Left lung (tissue), 10 donors: ENCODE measurements around the gene ARHGAP18. TPM values are rescaled to one million over a fixed set of nuclear protein-coding genes. Genes with fewer than 3 reads are reported as not detected.

Source experiments
- ATAC-seq: fragments of 200-7000 bp; cut with Tn5 transposase; one replicate; pipeline ENCODE4 v1.9.1; 2020; ENCODE audit warnings: moderate library complexity
- DNase-seq, 4 donors: peaks; one replicate each; pipeline ENCODE4 v3.0.0-alpha.2; 2013 to 2020
- H3K27ac ChIP-seq, 2 donors: fragments of 200-600 bp; sonication (generic) in 1 of 2; one replicate each; pipeline versions ENCODE4 v1.5.0 to v1.8.0; 2020 to 2021
- H3K27me3 ChIP-seq, 2 donors: fragments of 200-600 bp; sonication (generic) in 1 of 2; one replicate each; pipeline versions ENCODE4 v1.5.0 to v1.8.0; 2020 to 2021
- H3K36me3 ChIP-seq, 2 donors: fragments of 200-600 bp; sonication (generic) in 1 of 2; one replicate each; pipeline versions ENCODE4 v1.5.0 to v1.8.0; 2020 to 2021
- H3K4me1 ChIP-seq, 2 donors: fragments of 200-600 bp; one replicate each; pipeline ENCODE4 v1.8.0; 2021
- H3K4me3 ChIP-seq, 2 donors: fragments of 200-600 bp; sonication (generic) in 1 of 2; one replicate each; pipeline versions ENCODE4 v1.5.0 to v1.8.0; 2020 to 2021; ENCODE audit warnings: mild to moderate bottlenecking in 1 of 2
- H3K9me3 ChIP-seq, 2 donors: fragments of 200-600 bp; sonication (generic) in 1 of 2; one replicate each; pipeline versions ENCODE4 v1.5.0 to v1.8.0; 2020 to 2021
- CTCF ChIP-seq, 2 donors: fragments of 200-600 bp; sonication (generic) in 1 of 2; IDR thresholded peaks; one replicate each; pipeline versions ENCODE4 v1.5.0 to v1.8.0; 2021; ENCODE audit warnings: antibody characterized with exemption in 2 of 2
- intact Hi-C, 2 donors: fragments of 100-400 bp; cut with DNase I; formaldehyde crosslinking; loops; one replicate each; pipeline versions ENCODE4 v1.11.2 to v1.14.2; 2022
- polyA plus RNA-seq, 6 donors: library from polyadenylated mRNA; unstranded; fragments of 120-200 nt; gene quantifications; one replicate each; pipeline ENCODE4 v1.2.1, GENCODE V29; 2013; ENCODE audit not compliant: insufficient read length in 6 of 6
- total RNA-seq, 2 donors: library from RNA; stranded (reverse); fragmentation: NEBNext Ultra II Directional; extraction: Animal tissue kit (Norgen Biotek cat#: 25700); gene quantifications; one replicate each; pipeline ENCODE4 v1.2.1, GENCODE V29; 2021
- donor health status: DM: no; HTN: yes; CAD: no.
- donor health status: DM: no; HTN: no; CAD: no.

The ARHGAP18 gene
- total and polyA plus RNA-seq, 8 donors, result 46.0 to 76.4 (median 67.9) TPM

- peak; percentile 71 to 75 for TF ChIP-seq CTCF (IDR thresholded peaks at IDR 0.05)
- H3K36me3 ChIP-seq, result no peaks in the 10 kb centered on the region
- H3K4me3 ChIP-seq, result no peak overlapping the region
- peak in 2 of 4 donors; percentile 65 to 72 for DNase-seq
- ATAC-seq, result peak; percentile 89
- intact Hi-C loops, result no loop called here
- H3K9me3 ChIP-seq, result no peaks in the 10 kb centered on the region
- H3K27ac ChIP-seq, result no peak overlapping the region
- H3K4me1 ChIP-seq, result peaks cover 0 to 3% of the 10 kb centered on the region in 2 donors
- H3K27me3 ChIP-seq, result no peaks in the 10 kb centered on the region
Observed at GRCh38 chr6:129598244-129599187, 111.5 kb downstream of the ARHGAP18 start.

GRCh38 chr6:129597023-129597713 lies 112.8 kb downstream of the ARHGAP18 start:
- ATAC-seq, result no peak
- no peak overlapping the region for H3K4me3 ChIP-seq
- H3K36me3 ChIP-seq, result peaks cover 0 to 4% of the 10 kb centered on the region in 2 donors

GRCh38 chr6:129596522-129596921 lies 113.5 kb downstream of the ARHGAP18 start:
- intact Hi-C loops, result no loop called here
- DNase-seq (no peak), ATAC-seq (no peak)
- Histone ChIP-seq H3K27me3 (no peaks in the 10 kb centered on the region), H3K36me3 (peaks cover 0 to 4% of the 10 kb centered on the region in 2 donors), H3K4me3 (no peak overlapping the region), H3K4me1 (peaks cover 0 to 3% of the 10 kb centered on the region in 2 donors), H3K9me3 (no peaks in the 10 kb centered on the region), H3K27ac (no peak overlapping the region)
- no peak for TF ChIP-seq CTCF (IDR thresholded peaks at IDR 0.05)

More at GRCh38 chr6:129597023-129597713, 112.8 kb downstream of the ARHGAP18 start:
- Histone ChIP-seq H3K27ac (no peak overlapping the region), H3K27me3 (no peaks in the 10 kb centered on the region), H3K4me1 (peaks cover 0 to 3% of the 10 kb centered on the region in 2 donors), H3K9me3 (no peaks in the 10 kb centered on the region)
- intact Hi-C loops, result no loop called here
- no peak for TF ChIP-seq CTCF (IDR thresholded peaks at IDR 0.05)
- no peak for DNase-seq

- no peak for DNase-seq
- Histone ChIP-seq H3K4me1 (peaks cover 0 to under 1% of the 10 kb centered on the region in 2 donors), H3K4me3 (no peak overlapping the region), H3K27me3 (no peaks in the 10 kb centered on the region), H3K9me3 (no peaks in the 10 kb centered on the region), H3K27ac (no peak overlapping the region), H3K36me3 (peaks cover 0 to 25% of the 10 kb centered on the region in 2 donors)
- no peak for ATAC-seq
- intact Hi-C loops, result no loop called here
- TF ChIP-seq CTCF (IDR thresholded peaks at IDR 0.05), result no peak
Observed at GRCh38 chr6:129593233-129593564, 116.8 kb downstream of the ARHGAP18 start.
